GM21381 (cell line): ENCODE measurements around the gene MDH1.
"Not testable (repeated sequence)": the region's sequence is repeated elsewhere in the genome, so short reads cannot be mapped to it uniquely, and the experiment has no call there.

ENCODE experiments used
- ATAC-seq: cut with Tn5 transposase; IDR thresholded peaks from one replicate; pipeline ENCODE4 v1.9.1; 2021; ENCODE audit warnings: mild to moderate bottlenecking, moderate library complexity; ENCODE audit not compliant: unreplicated experiment

Gene MDH1

DNA sequence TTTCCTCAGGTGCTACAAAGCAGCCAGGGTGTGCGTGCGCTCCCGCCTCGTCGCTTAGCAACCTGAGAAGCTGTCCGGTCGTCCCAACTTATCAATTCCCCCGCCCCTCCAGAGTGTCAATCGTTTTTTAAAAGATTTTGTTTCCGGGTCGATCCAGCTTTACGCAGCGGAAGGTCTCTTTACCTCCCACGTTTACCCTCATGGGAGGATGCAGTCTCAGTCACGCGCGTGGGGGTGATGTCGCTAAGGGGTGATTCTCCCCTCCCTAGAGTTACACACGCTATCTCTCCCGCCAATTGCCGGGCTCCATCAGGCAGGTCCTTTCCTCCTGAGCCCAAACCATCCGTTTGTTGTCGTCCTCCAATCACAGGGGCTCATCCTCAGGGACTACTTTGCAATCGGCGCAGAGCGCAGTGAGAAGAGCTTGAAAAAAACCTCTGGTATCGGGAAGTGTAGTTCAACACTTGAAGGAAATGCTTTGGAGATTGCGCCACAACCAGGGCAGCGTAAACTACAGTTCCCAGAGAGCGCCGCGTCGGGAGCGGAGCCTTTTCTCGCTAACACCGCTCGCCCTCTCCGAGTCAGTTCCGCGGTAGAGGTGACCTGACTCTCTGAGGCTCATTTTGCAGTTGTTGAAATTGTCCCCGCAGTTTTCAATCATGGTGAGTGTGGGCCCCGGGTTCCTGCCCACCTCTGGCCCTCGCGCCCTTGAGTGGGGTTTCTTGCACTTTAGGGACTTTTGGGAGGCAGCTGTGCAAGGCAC lies at the start of gene MDH1, which contains the start of gene WDPCP:
Gene MDH1, plus strand, starts transcription at position 579 of the 763 bp plus-strand sequence. Its CDS starts 81 bp downstream, at position 660.
Gene WDPCP, minus strand, starts transcription at position 93 of the 763 bp plus-strand sequence. CDS start 206 bp downstream, outside the sequence.
- peak; percentile 85 for ATAC-seq

DNA sequence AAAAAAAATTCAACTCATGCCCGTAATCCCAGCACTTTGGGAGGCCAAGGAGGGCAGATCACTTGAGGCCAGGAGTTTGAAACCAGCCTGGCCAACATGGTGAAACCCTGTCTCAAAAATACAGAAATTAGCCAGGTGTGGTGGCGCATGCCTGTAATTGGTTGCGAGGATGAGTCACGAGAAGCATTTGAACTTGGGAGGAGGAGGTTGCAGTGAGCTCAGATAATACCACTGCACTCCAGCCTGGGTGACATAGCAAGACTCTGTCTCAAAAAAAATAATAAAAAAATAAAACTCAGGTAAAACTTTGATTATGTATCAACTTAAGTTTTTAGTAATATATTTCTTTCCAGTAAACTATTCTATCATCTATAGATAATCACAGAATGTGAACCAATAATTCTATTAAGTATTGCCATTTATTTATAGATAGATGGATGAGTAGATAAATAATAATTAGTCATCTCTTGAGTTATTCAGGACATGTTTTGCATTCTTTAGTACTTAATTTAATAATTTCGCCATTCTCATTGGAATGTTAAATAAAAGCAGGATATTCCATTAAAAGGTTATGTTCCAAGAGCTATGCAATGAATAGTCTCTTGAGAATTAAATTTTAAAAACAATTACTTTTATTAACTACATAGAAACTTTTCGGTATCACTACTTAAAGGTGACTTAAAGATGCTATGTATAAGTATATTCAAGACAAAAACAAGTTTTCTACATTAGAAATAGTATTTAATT lies 49.2 kb upstream of the MDH1 start:
- ATAC-seq, result no peak

DNA sequence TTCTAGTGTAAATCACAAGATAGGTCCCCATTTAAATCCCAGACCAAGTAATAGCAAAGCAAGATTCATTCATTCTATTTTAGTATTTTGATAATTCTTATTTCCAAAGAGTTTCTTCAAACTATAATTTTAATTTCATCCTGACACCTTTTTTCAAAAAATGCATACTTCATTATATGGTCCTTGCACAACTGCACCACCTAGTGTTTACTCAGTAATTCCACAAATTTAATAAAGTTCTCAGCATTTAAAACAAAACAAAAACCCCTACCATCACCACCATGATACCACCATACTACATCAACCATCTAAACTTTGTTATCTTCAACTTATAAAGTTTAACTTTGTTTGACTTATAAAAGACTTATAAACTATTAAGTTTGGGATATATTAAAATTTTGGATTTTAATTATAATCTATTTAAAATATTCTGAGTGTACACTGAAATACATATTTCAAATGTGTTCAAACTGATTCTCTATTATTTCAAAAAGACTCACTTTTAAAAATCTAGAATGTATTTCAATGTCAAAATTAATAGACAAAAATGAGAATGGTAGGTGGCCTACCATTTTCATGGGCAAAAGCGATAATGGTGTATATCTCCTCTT lies 44.6 kb upstream of the MDH1 start:
- no peak for ATAC-seq

DNA sequence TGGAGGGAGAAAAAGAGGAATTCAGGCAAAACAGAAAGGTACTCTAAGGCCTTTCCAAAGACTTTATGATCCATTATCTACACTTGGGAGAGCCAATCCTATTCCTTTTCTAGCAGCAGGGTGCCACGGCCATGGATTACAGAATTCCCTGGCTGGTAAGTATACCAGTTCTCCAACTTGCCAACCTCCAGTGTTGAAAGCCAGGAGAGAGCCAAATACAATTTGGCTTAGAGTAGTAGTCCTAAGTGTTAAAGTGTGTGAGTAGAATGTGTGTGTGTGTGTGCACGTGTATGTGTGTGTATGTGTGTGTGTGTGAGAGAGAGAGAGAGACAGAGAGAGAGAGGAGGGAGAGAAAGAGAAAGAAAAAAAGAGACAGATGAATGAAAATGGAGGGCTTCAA lies 43.7 kb upstream of the MDH1 start:
- ATAC-seq, result no peak

DNA sequence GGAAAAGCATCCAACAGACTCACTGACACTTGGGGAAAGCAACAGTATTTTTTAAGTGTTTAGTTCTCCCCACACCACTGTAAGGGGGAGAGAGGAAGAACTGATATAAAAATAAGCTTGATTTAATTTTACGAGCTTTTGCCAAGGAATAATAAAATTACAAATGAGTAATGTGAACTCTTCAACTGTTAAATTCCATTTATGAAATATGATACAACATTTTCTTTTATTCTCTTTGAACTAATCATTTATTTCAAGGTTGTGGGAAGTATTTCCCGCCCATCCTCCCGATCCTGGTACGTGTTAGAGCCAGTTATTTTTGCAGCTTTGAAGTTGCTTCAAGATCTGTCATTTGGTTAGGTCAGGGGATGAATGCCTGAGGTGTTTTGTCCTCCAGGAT lies 35.7 kb upstream of the MDH1 start:
- no peak for ATAC-seq

DNA sequence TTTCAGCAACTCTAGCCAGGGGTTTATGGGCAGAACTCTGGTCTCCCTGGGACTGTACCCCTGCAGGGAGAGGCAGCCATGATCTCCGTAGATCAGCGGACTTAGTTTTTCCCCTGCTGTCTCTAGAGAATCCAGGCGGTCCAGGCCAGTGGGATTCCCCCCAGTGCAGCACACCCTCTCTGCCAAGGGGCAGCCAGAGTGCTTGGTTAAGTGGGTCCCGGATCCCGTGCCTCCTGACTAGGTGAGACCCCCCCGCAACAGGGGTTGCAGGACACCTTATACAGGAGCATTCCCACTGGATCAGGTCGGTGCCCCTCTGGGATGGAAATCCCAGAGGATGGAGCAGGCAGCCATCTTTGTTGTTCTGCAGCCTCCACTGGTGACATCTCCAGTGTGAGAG lies 33.5 kb upstream of the MDH1 start:
- no peak for ATAC-seq

DNA sequence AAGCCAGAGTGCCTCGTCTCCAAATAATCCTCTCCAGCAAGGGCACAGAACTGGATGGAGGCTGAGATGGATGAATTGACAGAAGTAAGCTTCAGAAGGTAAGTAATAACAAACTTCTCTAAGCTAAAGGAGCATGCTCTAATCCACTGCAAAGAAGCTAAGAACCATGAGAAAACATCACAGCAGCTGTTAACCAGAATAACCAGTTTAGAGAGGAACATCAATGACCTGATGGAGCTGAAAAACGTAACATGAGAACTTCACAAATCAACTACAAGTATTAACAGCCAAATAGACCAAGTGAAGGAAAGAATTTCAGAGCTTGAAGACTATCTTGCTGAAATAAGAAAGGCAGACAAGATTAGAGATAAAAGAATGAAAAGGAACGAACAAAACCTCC lies 32.8 kb upstream of the MDH1 start:
- no peak for ATAC-seq

DNA sequence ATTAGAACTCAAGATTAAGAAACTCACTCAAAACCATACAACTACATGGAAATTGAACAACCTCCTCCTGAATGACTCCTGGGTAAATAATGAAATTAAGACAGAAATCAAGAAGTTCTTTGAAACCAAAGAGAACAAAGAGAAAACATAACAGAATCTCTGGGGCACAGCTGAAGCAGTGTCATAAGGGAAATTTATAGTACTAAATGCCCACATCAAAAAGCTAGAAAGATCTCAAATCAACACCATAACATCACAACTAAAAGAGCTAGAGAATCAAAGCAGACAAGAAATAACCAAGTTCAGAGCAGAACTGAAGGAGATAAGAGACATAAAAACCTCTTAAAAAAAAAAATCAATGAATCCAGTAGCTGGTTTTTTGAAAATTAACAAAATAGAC lies 30.9 kb upstream of the MDH1 start:
- not testable (repeated sequence) for ATAC-seq

DNA sequence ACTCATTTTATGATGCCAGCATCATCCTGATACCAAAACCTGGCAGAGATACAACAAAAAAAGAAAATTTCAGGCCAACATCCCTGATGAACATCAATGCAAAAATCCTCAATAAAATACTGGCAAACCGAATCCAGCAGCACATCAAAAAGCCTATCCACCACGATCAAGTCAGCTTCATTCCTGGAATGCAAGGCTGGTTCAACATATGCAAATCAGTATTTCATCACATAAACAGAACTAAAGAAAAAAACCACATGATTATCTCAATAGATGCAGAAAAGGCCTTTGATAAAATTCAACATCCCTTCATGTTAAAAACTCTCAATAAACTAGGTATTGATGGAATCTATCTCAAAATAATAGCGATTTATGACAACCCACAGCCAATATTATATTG lies 29.8 kb upstream of the MDH1 start:
- not testable (repeated sequence) for ATAC-seq

DNA sequence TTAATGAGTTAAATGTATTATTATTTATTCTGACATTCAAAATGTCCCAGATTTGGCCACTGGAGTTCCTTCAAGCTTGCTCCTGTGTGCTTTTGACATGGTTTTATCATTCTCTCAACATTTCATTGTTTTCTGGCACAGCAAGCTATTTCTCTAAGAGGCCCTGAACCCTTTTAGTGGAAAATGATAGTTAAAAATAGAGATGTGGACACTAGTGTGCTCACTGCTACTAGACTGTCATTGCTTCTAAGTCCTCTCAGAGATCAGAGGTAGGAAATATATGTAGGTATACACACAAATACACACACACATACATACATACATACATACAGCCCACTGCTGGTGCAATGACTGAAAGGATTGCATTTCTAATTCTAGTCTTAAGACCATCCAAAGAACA lies 26.0 kb upstream of the MDH1 start:
- ATAC-seq, result no peak

DNA sequence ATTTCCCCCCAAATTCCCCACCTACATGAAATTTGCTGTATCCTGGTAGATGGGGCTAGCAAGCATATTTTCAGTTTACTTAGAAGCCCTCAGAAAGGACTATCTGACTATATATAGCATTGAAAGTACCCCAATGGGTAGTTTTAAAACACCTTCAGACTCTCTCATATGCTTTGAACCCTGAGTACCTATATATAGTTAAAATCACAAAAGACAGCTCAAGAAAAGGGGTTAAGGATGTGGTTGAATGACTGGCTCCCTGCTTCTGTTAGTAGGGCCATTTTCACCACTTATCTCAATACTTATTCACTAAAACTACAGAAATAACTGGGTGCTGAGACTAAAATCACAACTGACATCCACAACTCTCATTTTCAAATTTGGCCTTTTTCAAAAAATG lies 19.0 kb upstream of the MDH1 start:
- ATAC-seq, result peak; percentile 86

DNA sequence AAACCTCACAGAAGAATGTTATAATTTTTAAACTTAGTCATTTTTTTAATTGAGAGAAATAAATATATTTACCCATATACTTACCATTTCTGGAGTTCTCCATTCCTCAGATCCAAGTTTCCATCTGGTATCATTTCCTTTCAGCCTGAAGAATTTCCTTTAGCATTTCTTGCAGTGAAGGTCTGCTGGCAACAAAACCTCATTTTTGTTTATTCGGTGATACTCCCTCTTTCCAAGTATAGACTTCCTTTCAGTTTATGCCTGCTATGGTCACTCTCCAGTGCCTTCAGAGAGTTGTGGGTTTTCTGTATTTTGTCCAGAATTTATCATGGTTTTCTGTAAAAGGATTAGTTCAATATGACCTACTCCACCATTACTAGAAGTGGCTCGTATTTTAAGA lies 17.5 kb upstream of the MDH1 start:
- no peak for ATAC-seq

DNA sequence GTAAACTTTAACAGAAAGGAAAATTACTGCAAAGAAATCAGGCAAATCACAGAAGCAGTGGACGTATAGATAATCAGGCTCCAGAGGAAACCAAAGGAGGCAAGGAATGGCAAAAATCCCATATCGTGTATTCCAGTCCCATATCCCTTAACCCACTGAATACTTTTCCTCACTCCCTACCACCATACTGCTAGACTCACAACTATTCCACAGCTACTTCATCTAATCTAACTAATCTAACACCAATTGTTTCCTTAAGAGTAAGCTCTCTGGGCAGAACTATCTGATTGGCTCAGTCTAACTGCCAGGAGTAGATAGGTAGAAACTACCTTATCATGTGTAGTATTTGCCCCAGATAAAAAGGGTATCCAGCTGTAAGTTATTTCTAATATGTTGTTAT lies 16.8 kb upstream of the MDH1 start:
- ATAC-seq, result no peak

DNA sequence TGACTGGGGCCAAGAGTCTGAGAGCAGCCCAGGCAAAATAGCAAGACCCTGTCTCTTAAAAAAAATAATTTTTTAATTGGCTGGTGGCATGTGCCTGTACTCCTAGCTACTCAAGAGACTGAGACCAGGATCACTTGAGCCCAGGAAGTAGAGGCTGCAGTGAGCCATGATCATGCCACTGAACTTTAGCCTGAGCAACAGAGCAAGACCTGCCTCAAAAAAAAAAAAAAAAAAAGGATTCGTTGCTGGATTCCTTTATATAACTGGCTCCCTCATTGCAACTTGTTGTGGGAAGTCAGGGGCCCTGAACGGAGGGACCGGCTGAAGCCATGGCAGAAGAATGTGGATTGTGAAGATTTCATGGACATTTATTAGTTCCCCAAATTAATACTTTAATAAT lies 15.7 kb upstream of the MDH1 start:
- not testable (repeated sequence) for ATAC-seq

DNA sequence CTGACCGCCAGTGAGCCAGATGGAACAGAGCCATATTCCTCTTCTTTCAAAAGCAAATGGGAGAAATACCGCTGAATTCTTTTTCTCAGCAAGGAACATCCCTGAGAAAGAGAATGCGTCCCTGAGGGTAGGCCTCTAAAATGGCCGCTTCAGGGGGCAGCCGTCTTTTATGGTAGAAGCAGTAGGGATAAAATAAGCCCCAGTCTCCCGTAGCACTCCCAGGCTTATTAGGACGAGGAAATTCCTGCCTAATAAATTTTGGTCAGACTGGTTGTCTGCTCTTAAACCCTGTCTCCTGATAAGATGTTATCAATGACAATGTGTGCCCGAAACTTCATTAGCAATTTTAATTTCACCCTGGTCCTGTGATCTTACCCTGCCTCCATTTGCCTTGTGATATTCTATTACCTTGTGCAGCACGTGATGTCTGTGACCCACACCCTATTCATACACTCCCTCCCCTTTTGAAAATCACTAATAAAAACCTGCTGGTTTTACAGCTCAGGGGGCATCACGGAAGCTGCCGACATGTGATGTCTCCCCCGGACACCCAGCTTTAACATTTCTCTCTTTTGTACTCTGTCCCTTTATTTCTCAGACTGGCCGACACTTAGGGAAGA lies 14.9 kb upstream of the MDH1 start:
- not testable (repeated sequence) for ATAC-seq

DNA sequence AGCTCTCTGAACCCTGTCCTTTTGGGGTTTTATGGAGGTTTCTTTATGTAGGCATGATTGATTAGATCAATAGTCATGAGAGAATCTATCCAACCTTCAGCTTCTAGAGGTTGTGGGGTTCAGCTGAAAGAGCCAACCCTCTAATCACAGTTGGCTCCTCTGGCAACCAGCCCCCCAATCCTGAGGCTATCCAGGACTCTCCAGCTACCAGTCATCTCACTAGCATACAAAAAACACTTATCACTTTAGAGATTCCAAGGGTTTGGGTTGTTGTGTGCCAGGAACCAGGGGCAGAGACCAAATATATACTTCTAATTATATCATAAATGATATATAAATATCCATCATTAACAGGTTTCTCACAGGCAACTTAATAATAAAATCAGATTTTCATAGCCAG lies 12.2 kb upstream of the MDH1 start:
- ATAC-seq, result no peak

DNA sequence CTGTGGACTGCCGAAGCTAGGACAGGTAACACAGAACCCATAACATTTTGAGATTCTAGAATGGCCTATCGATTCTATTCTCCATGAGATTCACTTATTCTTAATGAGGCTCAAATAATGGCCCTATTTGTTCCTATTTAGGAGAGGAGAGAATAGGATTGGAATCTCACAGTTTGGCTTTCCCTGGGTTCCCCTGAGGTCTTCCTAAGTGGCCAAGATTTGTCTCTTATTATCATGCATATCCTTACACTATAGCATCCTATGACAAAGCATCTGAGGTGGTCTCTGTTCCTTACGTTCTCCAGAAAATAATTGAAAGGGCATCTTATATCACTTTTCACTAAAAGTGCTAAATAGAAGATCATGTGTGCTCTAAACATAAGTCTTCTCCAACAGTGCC lies 10.0 kb upstream of the MDH1 start:
- ATAC-seq, result no peak

DNA sequence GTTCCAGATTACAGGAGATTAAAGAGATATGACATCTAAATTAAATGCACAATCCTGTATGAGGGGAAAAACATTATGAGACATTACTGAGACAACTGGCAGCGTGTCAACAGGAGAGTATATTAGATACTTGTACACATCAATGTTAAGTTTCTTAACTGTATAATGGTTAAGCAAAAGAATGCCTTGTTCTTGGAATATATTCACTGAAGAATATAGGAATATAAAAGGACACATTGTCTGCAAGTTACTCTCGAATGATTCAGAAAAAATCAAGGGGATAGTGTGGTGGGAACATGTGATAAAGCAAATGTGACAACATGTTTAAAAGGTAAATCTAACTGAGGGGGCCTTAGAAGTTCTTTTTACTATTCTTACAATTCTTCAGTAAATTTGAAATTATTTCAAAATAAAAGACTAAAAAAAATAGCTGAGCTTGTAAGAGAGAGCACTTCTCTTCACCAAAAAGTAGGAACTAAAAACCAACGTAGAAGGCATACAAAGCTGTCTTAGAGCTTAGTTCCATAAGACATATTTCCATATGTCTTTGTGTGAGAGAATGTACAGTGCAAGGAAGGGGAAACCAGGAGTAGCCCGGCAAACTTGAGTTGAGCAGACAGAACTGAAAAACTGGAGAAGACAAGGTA lies 8.0 kb upstream of the MDH1 start:
- no peak for ATAC-seq

DNA sequence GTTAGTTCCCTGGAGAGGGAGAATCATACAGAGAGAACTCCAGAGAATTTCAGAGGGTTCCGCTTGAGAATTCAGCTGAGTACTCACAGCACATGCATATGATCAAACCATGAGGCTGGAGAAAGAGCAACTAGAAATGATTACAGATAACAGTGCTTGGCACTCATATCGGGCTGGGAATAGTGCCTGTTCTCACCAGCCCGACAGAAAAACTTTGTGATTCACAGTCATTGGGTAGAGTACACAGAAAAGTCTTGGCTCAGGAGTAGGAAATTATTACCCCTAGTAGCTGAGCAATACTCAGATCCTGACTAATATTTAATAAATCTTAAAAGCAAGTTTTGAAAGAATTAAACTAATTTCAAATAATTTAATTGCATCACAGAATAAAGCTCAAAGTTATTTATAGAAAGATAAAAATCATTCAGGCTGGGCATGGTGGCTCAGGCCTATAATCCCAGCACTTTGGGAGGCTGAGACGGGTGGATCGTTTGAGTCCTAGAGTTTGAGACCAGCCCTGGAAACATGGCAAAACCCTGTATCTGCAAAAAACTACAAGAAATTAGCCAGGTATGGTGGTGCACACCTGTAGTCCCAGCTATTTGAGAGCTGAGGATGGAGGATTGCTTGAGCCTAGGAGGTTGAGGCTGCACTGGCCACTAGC lies 7.3 kb upstream of the MDH1 start:
- no peak for ATAC-seq

DNA sequence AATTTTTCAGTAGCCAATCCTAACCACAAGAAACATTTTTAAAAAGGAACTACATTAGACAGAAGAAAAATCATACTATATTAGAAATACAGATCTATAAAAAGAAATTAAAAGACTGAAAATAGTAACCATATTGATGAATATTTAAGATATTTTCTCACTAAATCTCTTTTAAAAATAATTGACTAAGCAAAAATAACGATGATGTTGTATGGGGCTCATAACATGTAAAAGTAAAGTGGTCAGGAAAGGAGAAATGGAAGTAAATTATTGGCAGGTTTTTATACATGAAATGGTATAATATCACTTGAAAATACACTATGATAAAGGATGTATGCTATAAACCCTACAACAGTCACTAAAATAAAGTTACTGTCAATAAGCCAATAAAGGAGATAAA lies 5.9 kb upstream of the MDH1 start:
- no peak for ATAC-seq
